Measurements from ENCODE around the gene MRM3.

GRCh38 chr17:732902-733720 is 49.0 kb upstream of the MRM3 start:
- no peak; the same call in 1 of the 2 replicates for TF ChIP-seq POLR2A (IDR thresholded peaks at IDR 0.05; ENCODE audit: low read depth, low read length)
- TF ChIP-seq POLR2AphosphoS5 (IDR thresholded peaks at IDR 0.05; ENCODE audit: low read depth, low read length): no peak

Data from GM12892 (cell line).